Right cardiac atrium (tissue), 5 donors: ENCODE results near the gene SLC13A2. TPM values are rescaled to one million over a fixed set of nuclear protein-coding genes. Genes with fewer than 3 reads are reported as not detected.

Source experiments
- ATAC-seq, 2 donors: fragments of 200-7000 bp; cut with Tn5 transposase; one replicate each; pipeline versions ENCODE4 v1.8.0 to v1.9.1; 2020; ENCODE audit warnings: moderate library complexity in 2 of 2, mild to moderate bottlenecking in 1 of 2
- DNase-seq, 3 donors: peaks; one replicate each; pipeline ENCODE4 v3.0.0-alpha.2; 2020
- H3K27ac ChIP-seq: one replicate; pipeline ENCODE4 v1.5.1; 2013; ENCODE audit warnings: mild to moderate bottlenecking, low read length, control low read depth, moderate library complexity
- H3K27me3 ChIP-seq: one replicate; pipeline ENCODE4 v1.6.1; 2013; ENCODE audit not compliant: control insufficient read depth, insufficient read depth
- H3K4me1 ChIP-seq: one replicate; pipeline ENCODE4 v1.6.1; 2013; ENCODE audit warnings: low read length; ENCODE audit not compliant: control insufficient read depth, insufficient read depth
- H3K4me3 ChIP-seq: one replicate; pipeline ENCODE4 v1.5.1; 2013; ENCODE audit warnings: low read length, control low read depth
- H3K9me3 ChIP-seq: one replicate; pipeline ENCODE4 v1.6.1; 2013; ENCODE audit warnings: low read length; ENCODE audit not compliant: control insufficient read depth
- WGBS: extraction: QIAGEN DNeasy Blood & Tissue Kit; methylation state at CpG from one replicate; pipeline ENCODE4 v1.1.7; 2013; 5-methylcytosine and 5-hydroxymethylcytosine counted together
- intact Hi-C, 4 donors: fragments of 100-400 bp; cut with DNase I; formaldehyde crosslinking; loops; one replicate each; pipeline versions ENCODE4 v1.11.0 to v1.14.0; 2022 to 2023
- polyA plus RNA-seq: library from polyadenylated mRNA; stranded (reverse); fragments of 200-250 nt; gene quantifications from one replicate; pipeline ENCODE4 v1.2.3, GENCODE V29; 2013
- total RNA-seq, 4 donors: library from RNA; stranded (reverse); fragmentation: NEBNext Ultra II Directional; extraction: Animal tissue kit (Norgen Biotek cat#: 25700); gene quantifications; one replicate each; pipeline ENCODE4 v1.2.1, GENCODE V29; 2021
- donor health status: healthy with polysubstance abuse.
- donor health status: DM: no; HTN: yes; CAD: no.
- donor health status: DM: no; HTN: no; CAD: no.
- donor health status: DM: no; HTN: yes; CAD: no; lungs with severe emphysema.
- donor health status: DM: yes; HTN: yes; CAD: no.

The SLC13A2 gene
- total and polyA plus RNA-seq, 5 donors: not detected

GRCh38 chr17:28505986-28506665 is 32.7 kb downstream of the SLC13A2 start, which contains the start of gene FOXN1:
Gene FOXN1 (plus strand): TSS chr17:28506348. CDS start chr17:28523970, 17,622 bp downstream.
- intact Hi-C loops: loop anchor here in 1 of 4 donors (5.0 kb wide), 1 partner anchor 51 kb away; no protein-coding TSS in a partner anchor
- DNase-seq: no peak
- no peaks in the 10 kb centered on the region for H3K4me1 ChIP-seq
- no peak for ATAC-seq
- no peak within 1 kb of the TSS for H3K27ac ChIP-seq
- WGBS: 84% methylated on average over 28 of the region's 28 CpGs
- no peaks in the 10 kb centered on the region for H3K27me3 ChIP-seq
- no peak within 1 kb of the TSS for H3K4me3 ChIP-seq
- no peaks in the 10 kb centered on the region for H3K9me3 ChIP-seq

GRCh38 chr17:28506763-28507487 is 33.5 kb downstream of the SLC13A2 start:
- ATAC-seq (no peak), DNase-seq (peak in 1 of 3 donors; percentile 26)
- H3K4me3 ChIP-seq: no peak overlapping the region
- intact Hi-C loops: loop anchor here in 1 of 4 donors (5.0 kb wide), 1 partner anchor 50 kb away; no protein-coding TSS in a partner anchor
- no peaks in the 10 kb centered on the region for H3K9me3 ChIP-seq
- no peak overlapping the region for H3K27ac ChIP-seq
- H3K4me1 ChIP-seq: no peaks in the 10 kb centered on the region
- no peaks in the 10 kb centered on the region for H3K27me3 ChIP-seq
- WGBS: 65% methylated on average over 14 of the region's 14 CpGs

- no peaks in the 10 kb centered on the region for H3K9me3 ChIP-seq
- intact Hi-C loops: loop anchor here in 1 of 4 donors (5.0 kb wide), 1 partner anchor 50 kb away; no protein-coding TSS in a partner anchor
- no peak overlapping the region for H3K4me3 ChIP-seq
- DNase-seq (peak in 1 of 3 donors; percentile 54), ATAC-seq (peak; percentile 8 to 29)
- H3K4me1 ChIP-seq: no peaks in the 10 kb centered on the region
- no peak overlapping the region for H3K27ac ChIP-seq
- 26% methylated on average over 24 of the region's 24 CpGs for WGBS
- H3K27me3 ChIP-seq: no peaks in the 10 kb centered on the region
Measured at GRCh38 chr17:28507567-28508203, 34.2 kb downstream of the SLC13A2 start.

DNA sequence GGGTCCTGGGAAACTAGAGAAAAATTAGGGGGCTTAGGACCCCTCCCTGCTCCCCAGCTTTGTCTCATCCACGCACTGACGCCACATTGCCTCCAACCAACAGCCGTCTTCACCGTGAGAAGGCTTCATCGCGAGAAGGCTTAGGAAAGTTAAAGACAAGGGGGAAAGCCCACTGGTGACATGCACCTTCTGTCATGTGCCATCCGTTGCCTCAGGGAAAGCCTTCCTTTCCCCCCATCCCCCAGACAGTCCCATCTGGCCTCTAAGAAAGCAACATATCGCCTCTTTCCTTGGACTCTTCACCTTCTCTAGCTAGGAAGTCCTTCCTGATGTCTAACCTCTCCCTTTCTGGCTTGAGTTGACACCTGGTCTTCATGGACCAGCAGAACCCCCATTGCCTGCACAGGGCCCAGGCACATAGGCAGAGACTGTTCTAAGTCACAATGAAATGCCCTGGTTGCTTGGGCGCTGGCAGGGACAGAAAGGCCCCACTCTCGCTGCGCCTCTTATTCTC is 34.8 kb downstream of the SLC13A2 start:
- ATAC-seq: no peak
- peak in 1 of 3 donors; percentile 19 for DNase-seq
- Histone ChIP-seq H3K27me3 (no peaks in the 10 kb centered on the region), H3K9me3 (no peaks in the 10 kb centered on the region), H3K27ac (no peak overlapping the region), H3K4me1 (no peaks in the 10 kb centered on the region), H3K4me3 (no peak overlapping the region)
- intact Hi-C loops: loop anchor here in 1 of 4 donors (5.0 kb wide), 1 partner anchor 49 kb away; no protein-coding TSS in a partner anchor
- WGBS: 59% methylated on average over 11 of the region's 11 CpGs

- Histone ChIP-seq H3K9me3 (no peaks in the 10 kb centered on the region), H3K27me3 (no peaks in the 10 kb centered on the region), H3K4me1 (no peaks in the 10 kb centered on the region), H3K4me3 (no peak overlapping the region), H3K27ac (no peak overlapping the region)
- DNase-seq: no peak
- ATAC-seq: no peak
- intact Hi-C loops: loop anchor here in 1 of 4 donors (5.0 kb wide), 1 partner anchor 48 kb away; no protein-coding TSS in a partner anchor
- 69% methylated on average over 7 of the region's 7 CpGs for WGBS
Measured at GRCh38 chr17:28509789-28510188, 36.3 kb downstream of the SLC13A2 start.

- intact Hi-C loops: no loop called here
- H3K27me3 ChIP-seq: no peaks in the 10 kb centered on the region
- WGBS: 75% methylated on average over 3 of the region's 3 CpGs
- H3K27ac ChIP-seq: no peak overlapping the region
- no peaks in the 10 kb centered on the region for H3K9me3 ChIP-seq
- H3K4me3 ChIP-seq: no peak overlapping the region
- ATAC-seq (no peak), DNase-seq (peak in 1 of 3 donors; percentile 30)
- H3K4me1 ChIP-seq: no peaks in the 10 kb centered on the region
Measured at GRCh38 chr17:28511858-28512461, 38.5 kb downstream of the SLC13A2 start.

DNA sequence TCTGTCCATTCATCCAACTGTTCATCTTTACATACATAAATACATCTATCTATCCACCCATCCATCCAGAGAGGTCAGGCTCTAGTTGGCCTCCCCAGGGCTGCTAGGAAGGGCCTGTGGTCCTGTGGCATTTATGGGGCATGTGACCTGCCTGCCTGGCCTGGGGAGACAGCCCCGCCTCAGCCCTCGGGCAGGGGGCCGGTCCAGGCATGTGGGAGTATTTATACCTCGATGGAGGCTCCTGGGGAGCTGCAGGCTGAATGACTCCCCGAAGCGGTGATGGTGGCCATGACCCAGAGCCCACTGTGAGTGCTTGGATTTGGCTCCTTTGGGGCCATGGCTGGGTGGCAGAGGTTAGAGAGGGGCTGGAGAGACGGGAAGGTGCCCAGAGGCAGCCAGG is 40.0 kb downstream of the SLC13A2 start:
- Histone ChIP-seq H3K4me3 (no peak overlapping the region), H3K4me1 (no peaks in the 10 kb centered on the region), H3K27ac (no peak overlapping the region), H3K9me3 (no peaks in the 10 kb centered on the region), H3K27me3 (no peaks in the 10 kb centered on the region)
- intact Hi-C loops: no loop called here
- no peak for ATAC-seq
- peak in 1 of 3 donors; percentile 27 for DNase-seq
- WGBS: 60% methylated on average over 7 of the region's 7 CpGs

DNA sequence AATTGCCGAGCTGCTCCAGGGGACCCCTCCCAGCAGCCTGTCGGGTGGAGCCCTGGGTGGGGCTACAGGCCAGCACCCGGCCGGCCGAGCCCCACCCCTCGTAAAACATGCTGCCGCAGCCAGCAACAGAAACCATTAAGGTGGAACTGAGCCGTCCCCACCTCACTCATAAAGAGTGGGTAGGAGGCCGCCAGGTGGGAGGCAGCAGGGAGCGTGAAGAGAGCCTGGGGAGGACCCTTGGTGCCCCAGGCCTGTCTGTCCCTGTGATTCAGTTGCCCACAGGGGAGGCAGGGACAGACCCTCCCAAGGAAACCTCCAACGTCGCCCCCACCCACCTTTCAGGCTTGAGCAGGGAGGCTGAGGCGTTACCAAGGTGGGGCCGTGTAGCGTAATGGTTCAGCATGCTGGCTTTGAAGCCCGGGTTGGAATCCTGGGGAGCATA is 41.1 kb downstream of the SLC13A2 start:
- no peaks in the 10 kb centered on the region for H3K4me1 ChIP-seq
- H3K27me3 ChIP-seq: no peaks in the 10 kb centered on the region
- H3K4me3 ChIP-seq: no peak overlapping the region
- peak in 1 of 3 donors; percentile 15 for DNase-seq
- intact Hi-C loops: no loop called here
- no peaks in the 10 kb centered on the region for H3K9me3 ChIP-seq
- WGBS: 60% methylated on average over 16 of the region's 16 CpGs
- peak in 1 of 2 donors; percentile 32 for ATAC-seq
- no peak overlapping the region for H3K27ac ChIP-seq

GRCh38 chr17:28515518-28515917 is 42.1 kb downstream of the SLC13A2 start:
- ATAC-seq: no peak
- 95% methylated on average over 1 of the region's 1 CpG for WGBS

DNA sequence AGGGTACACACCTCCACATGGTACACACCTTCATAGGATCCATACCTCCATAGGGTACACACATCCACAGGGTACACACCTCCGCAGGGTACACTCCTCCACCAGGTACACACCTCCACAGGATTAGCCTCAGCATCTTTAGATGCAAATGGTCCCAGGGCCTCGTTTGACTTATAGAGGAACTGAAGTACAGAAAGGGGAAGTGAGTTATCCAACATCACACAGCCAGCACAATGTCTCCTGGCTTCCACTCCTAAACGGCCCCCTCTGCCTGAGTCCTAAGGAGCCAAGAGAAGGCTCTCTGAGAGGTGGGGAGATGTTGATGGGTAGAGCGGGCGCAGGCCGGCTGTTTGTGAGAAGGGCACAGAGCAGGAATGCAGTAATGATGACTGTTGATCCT is 44.7 kb downstream of the SLC13A2 start:
- Histone ChIP-seq H3K27ac (no peak overlapping the region), H3K4me3 (no peak overlapping the region), H3K4me1 (no peaks in the 10 kb centered on the region), H3K27me3 (no peaks in the 10 kb centered on the region), H3K9me3 (no peaks in the 10 kb centered on the region)
- intact Hi-C loops: no loop called here
- DNase-seq: no peak
- 64% methylated on average over 6 of the region's 6 CpGs for WGBS
- no peak for ATAC-seq

More at GRCh38 chr17:28515518-28515917, 42.1 kb downstream of the SLC13A2 start:
- H3K27me3 ChIP-seq: no peaks in the 10 kb centered on the region
- H3K4me1 ChIP-seq: no peaks in the 10 kb centered on the region
- H3K9me3 ChIP-seq: no peaks in the 10 kb centered on the region
- no peak overlapping the region for H3K27ac ChIP-seq
- intact Hi-C loops: no loop called here
- no peak for DNase-seq
- no peak overlapping the region for H3K4me3 ChIP-seq
